HG03280 (cell line): Measurements from ENCODE around the gene GOLGA6A.
"Not testable (repeated sequence)": the region's sequence is repeated elsewhere in the genome, so short reads cannot be mapped to it uniquely, and the experiment has no call there.

Experiments
- ATAC-seq: cut with Tn5 transposase; IDR thresholded peaks from one replicate; pipeline ENCODE4 v1.9.1; 2021; ENCODE audit warnings: mild to moderate bottlenecking, moderate library complexity; ENCODE audit not compliant: unreplicated experiment

The GOLGA6A gene

DNA sequence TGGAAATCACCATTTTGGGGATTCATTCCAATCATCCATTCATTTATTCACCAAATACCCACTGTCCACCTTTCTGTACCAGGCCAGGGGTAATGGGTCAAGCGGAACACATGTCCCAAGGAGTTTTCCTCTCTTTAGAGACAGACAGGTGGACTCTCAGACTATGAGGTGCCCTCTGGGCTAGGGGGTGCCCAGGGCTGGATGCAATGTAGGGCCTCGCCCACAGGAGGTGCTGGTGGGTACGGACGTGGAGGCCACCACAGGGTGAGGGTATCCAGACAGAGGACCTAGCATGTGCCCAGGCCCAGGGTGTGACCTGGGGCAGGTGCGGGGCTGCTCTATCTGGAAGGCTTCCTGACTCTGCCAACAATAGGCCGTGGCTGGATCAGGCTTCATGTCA lies 26.3 kb upstream of the GOLGA6A start:
- not testable (repeated sequence) for ATAC-seq

- ATAC-seq: no peak
Observed at GRCh38 chr15:74108111-74108510, 25.8 kb upstream of the GOLGA6A start.

GRCh38 chr15:74099963-74100733 lies 17.8 kb upstream of the GOLGA6A start:
- peak; percentile 82 for ATAC-seq

DNA sequence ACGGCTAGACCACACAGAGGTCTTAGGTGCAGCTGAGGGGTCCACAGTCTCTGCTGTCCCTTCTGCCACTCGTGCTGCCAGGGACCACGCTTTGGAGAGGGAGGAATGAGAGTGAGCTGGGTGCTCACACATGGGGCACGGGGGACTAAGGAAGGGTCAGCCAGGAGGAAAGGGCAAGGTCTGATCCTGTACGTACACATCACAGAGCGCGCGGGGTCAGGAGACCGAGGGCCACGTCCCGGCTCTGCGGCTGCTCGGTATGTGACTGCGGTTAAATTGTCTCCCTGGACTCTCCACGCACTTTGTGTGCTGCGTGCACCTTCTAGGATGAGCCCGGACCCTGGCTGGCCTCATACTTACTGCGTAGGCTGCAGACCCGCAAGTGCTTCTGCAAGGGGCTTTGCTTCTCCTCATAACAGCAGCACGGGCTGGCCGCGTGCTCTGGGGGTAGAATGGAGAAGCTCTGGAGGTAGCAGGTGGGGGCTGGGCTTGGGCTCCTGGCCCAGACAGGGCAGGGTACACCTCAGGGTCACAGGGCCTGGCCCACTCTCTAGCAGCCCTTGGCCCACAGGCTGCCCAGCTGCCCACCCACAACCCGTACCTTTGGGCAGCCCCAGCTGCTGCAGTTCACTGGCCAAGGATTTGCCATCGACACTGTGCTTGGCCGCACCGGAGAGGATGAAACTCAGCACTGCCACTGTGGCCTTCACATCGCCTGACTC lies 14.6 kb upstream of the GOLGA6A start:
- ATAC-seq: not testable (repeated sequence)

GRCh38 chr15:74095610-74096009 lies 13.3 kb upstream of the GOLGA6A start:
- not testable (repeated sequence) for ATAC-seq

GRCh38 chr15:74094567-74094966 lies 12.2 kb upstream of the GOLGA6A start:
- not testable (repeated sequence) for ATAC-seq

DNA sequence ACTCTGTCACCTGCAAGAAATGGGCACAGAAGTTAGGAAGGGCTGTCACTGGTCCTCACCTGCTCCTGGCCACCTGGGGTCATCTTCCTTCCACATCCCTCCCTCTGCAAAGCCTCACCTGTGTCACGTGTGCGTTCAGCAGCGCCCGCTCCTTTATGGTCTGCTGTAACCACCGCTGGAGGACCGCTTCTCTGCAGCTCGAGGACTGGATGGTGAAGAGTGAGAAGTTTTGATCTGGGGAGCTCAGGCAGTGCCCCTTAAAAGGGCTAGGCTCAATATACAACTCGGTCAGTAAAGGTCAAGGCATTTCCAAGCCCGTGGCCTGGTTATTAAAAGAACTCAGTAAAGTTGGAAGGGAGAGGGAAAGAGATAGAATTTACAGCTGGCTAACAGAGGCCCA lies 6.6 kb downstream of the GOLGA6A start:
- not testable (repeated sequence) for ATAC-seq

- not testable (repeated sequence) for ATAC-seq
Observed at GRCh38 chr15:74072614-74073337, 9.6 kb downstream of the GOLGA6A start.

DNA sequence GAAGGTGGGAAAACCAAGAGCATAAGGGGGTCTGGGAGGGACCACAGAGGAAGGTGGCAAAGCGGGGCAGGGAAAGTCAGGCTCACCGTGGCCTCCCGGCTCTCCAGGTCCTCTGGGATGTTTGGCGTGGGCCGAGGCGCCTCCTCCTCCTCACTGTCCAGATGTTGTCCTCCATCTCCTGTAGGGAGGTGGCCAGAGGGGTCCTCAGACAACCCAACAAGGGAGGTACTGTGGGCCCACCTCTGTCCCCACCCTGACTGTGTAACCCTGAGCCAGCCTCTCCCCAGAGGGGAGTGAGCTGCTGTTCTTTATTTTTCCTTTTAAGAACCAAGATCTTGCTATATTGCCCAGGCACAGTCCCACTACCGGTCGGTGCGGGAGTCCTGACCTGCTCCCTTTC lies 10.2 kb downstream of the GOLGA6A start:
- ATAC-seq: not testable (repeated sequence)

DNA sequence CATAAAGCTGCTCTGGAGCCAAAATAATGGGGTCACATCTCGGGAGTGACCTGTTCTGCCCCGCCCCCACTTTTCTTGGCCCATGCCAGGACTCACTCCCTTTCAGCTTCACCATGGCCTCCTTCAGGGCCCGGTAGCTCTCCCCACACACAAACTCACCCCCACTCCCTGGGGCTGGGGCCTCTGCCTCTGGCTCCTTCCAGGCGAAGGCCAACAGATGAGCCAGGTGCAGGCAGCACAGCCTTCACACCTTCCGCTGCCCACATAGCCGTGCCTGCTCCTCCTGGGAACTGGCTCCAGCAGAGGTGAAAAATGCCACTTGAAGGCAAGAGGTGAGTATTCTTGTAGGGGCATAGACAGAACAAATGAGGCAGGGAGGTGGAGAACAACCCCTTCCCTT lies 10.7 kb downstream of the GOLGA6A start:
- ATAC-seq: not testable (repeated sequence)

GRCh38 chr15:74065684-74066411 lies 16.5 kb downstream of the GOLGA6A start:
- ATAC-seq: peak; percentile 72

- not testable (repeated sequence) for ATAC-seq
Observed at GRCh38 chr15:74064822-74065221, 17.5 kb downstream of the GOLGA6A start.

DNA sequence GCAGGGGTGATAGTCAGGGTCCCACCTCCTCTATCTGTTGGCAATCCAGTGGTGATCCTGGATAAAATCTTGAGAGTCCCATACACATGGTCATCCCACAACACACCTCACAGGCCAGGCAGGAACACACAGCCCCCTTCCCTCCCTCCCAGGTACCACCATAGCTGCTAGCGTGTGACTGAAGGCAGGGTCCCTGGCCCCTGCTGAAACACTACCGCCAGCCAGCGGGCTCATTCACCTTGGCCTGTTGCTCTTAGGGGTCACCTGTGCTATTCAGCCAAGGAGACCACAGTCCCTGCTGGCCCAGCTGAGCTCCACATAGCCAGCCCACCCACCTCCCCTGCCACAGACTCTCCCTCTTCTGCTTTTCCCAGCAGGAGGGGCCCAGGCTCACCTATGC lies 18.2 kb downstream of the GOLGA6A start:
- not testable (repeated sequence) for ATAC-seq

DNA sequence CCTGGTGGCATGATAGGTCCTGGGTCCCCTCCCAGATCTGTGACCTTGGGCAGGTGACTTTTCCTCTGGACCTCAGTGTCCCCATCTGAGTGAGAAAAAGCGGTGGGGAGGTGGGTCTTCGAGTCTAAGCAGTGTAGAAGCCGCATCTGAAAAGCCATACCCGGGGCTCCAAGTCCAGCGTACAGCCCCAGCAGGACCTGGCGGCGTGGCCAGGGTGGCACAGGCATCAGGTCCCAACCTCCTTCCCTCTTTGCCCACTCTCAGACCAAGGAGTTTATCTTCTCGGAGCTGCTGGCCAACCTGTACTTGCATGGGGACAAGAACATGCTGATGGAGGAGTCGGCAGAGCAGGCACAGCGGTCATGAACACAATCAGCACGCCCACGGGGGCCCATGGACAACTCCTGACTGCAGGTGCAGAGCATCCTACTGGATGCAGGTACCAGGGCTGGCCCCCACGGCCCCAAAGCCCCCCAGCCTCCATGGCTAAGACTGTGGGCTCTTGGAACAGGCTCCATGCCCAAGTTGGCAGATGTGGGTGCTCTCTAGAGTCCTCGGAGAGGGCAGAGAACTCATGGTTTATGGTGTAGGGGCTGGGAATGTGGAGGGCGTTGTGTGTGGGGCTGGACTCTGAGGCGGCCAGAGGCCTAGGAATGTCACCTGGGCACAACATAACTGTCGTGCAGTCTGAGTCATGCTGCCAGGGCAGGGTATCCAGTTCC lies 18.8 kb downstream of the GOLGA6A start:
- not testable (repeated sequence) for ATAC-seq

- no peak for ATAC-seq
Observed at GRCh38 chr15:74062671-74063070, 19.7 kb downstream of the GOLGA6A start.

GRCh38 chr15:74062236-74062635 lies 20.1 kb downstream of the GOLGA6A start:
- no peak for ATAC-seq

GRCh38 chr15:74060251-74060650 lies 22.1 kb downstream of the GOLGA6A start:
- ATAC-seq: no peak

DNA sequence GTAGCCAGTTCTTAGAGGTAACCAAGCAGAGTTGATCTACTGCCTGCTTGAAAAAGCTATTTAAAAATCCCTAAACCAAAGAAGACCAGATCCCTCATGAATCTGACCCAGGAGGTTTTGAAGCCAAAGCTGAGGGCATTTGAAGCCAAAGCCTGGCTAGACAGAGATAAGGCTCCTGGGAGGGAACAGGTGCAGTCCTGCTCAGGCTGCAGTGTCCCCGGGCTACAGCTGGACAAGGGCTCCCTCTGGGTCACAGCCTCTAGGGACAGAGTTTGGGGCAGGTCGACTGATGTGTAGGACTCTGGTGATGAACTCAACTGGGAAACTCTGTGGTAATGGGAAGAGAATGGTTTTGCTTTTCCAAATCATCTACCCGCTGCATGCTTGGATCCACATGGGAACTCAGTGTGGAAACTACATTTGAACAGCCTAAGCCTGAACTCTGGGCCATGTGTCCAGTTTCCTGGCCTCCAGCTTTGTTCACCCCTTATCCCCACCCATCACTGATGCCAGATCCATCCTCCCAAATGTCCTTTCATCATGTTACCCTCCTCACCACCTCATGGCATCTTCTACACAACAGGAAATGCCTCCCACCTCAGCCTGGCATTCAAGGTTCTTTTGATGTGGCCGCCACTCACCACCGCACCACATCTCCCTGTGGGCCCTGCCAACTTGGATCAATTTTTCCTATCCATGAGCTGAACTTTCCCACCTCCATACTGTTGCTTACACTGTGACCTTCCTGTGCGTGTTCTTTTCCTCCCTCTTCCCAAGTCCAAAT lies 23.1 kb downstream of the GOLGA6A start:
- ATAC-seq: not testable (repeated sequence)

GRCh38 chr15:74056330-74056729 lies 26.0 kb downstream of the GOLGA6A start:
- not testable (repeated sequence) for ATAC-seq
